M059J (cell line): ENCODE results near the gene AGAP1. TPM values are rescaled to one million over a fixed set of nuclear protein-coding genes. Genes with fewer than 3 reads are reported as not detected.

ENCODE experiments used
- DNase-seq: peaks from one replicate; pipeline ENCODE4 v3.0.0-alpha.2; 2012; ENCODE audit warnings: low read depth
- total RNA-seq: library from RNA; depleted of rRNA; stranded (reverse); fragments of >200 nt; shearing (Covaris generic); gene quantifications from 2 replicates; pipeline ENCODE4 v1.2.3, GENCODE V29; 2014

The AGAP1 gene
- total RNA-seq, 1 experiment from 2014 or later: 8.7 TPM

DNA sequence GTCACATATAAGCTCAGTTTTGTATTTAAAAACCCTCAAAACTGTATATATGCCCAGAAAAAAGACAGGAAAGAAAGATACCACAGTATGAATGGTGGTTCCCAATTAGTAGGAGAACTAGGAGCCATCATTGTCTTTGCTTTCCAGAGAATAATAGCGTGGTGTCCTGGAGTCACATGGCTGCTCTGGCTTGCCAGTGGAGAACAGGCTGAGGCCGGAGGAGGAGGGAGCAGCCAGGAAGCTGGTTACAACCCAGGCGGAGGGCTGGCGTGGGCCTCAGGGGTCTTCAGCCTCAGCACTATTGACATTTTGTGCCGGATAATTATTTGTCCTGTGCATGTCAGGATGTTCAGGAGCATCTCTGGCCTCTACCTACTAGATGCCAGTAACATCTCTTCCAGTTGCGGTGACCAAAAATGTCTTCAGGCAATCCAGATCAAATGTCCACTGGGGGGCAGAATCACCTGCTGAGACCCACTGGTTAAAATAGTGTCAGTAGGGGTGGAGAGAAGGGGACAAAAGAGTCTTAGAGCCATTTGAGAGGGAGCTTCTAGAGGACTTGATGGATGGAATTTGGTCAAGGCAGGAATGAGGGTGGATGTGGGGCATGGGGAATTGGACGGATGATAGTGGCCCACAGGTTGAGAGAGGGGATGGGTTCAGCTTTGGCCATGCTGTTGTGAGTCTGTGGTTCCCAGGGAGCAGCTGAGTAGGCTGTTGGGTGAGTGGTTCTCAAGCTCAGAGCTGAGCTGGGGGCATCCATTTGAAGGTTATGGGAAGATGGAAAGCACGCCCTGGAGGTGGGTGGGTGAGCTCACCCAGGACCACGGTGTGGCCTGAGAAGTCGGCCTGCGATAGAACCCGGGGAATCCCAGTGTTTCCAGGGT, 144.9 kb downstream of the AGAP1 start:
- DNase-seq: no peak

DNA sequence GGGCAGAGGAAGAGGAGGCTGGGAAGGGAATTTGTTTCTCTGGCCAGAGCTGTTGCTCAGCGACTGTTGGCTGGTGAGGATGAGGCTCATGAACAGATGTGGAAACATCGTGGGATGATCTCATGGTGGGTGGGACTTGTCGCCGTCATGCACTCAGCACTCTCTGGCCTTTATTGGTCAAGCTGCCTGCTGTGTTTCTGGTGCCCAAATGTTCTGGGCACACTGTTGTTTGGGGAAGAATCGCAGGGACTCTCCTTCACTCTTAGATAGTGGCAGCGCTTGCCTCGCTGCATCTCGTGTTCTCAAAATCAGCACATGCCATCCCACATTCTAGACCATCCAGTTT, 145.6 kb downstream of the AGAP1 start:
- peak; percentile 42 for DNase-seq

DNA sequence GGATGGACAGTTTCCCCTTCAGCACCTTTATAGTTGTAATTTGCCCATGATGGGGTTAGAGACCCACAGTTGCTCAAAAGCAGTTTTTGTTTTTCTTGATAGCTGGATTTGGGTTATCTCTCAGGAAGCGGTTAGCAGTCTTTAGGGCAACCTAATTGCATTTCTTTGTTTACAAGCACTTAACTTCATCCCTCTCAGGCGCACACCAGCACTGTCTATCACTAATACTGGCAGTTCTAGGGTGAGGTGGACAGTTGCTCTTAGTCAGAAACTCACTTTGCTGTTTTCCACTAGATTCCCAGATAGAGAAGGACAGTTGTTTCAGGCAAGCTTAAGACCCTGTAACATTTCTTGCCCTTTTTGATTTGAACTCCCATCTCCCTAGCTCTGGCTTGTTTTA, 146.0 kb downstream of the AGAP1 start:
- no peak for DNase-seq

DNA sequence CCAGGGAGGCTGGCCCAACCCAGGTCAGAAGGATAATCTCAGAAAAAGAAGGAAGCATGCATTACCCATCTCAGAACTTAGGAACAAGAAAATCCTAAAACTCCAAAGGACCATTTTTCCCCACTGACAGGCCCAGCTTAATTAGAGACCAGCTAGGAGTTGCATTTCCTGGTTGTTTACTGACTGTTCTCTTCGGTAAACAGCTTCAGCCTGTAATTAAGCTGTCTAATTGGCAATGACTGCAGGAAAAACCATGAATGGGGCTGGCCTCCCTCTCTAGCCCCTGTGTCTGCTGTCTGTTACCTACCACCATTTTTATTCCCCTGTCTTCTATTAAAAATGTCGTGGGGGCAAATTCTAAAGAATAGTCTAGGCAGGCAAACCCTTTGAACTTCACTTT, 146.5 kb downstream of the AGAP1 start:
- no peak for DNase-seq

DNA sequence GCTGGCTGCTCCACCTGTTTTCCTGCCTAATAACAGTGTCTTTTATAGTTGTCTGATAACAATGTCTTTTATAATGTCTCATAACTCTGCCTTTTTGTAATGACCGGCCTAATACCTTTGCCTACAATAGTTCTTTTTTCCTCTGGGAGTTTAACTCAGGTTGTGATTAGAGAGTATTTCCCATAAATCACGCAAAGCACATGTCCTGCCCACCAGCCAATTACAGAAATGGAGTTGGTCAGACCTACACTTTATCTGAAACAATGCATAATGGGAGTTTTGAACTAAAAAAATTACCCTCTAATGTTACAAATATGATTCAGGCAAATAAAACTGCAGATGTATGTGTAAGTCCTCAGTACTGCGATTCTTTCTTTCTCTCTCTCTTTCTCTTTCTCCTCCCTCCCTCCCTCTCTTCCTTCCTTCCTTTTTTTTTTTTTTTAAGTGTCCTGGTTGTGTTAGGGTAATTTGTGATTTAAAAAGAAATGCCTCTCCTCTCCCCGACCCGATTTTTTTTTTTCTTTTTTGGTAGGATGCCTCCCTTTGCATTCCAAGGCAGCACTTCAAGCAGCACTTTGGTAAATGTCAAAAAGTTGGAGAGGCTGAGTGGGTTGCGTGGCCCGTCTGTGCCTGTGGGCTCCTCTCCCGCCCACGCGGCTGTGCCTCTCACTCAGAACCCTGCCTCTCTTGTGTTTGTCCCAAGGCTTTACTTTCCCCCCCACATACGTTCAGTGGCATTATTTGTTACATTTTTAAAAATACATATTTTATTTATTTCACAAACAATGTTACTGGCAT, 147.3 kb downstream of the AGAP1 start:
- DNase-seq: no peak

DNA sequence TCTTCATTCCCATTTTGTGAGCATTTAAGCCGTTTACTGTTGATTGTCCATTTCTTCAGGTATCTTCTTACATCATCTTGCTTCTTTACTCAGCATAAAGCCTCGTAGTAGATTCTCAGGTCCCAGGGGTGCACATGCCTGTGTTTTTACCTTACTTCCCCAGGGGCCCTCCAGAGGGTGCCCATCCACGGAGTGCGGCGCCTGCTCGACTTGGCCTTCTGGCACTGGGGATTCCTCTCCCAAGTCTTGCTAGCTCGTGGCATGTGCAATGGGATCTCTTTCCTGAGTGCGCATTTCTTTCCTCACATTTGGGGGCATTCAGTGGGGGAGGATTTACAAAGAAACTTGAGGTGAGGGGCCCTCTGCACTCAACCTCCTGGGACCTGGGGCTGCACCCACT, 148.1 kb downstream of the AGAP1 start:
- DNase-seq: no peak

DNA sequence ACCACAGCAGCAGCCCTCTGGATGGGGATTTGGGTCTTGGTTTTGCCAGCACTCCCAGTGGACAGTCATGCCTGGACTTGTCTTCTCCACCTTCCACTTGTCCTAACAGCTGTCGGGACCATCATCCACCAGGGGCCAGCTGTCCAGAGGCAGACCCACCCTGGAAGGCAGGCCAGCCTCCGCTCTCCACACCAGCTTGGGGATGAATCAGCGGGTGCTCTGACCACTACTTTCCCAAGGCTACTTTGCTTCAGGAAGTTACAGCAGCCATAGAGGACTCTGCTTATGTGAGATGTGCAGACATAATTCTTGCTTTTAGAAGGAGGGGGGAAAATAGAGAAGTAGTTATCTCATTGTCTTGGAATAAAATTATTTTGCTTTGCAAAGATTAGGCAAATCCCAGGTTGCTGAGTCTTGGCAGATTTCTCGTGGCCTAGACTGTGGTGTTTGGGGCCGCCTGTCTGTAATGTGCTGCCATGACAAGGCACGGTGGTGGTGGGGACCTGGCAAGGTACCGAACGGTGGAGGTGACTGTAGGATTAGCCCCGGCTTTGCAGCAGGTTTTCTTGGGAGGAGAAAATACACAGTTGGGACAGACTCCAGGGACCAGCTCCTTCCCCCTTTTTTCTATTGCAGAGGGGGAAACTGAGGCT, 148.7 kb downstream of the AGAP1 start:
- no peak for DNase-seq

DNA sequence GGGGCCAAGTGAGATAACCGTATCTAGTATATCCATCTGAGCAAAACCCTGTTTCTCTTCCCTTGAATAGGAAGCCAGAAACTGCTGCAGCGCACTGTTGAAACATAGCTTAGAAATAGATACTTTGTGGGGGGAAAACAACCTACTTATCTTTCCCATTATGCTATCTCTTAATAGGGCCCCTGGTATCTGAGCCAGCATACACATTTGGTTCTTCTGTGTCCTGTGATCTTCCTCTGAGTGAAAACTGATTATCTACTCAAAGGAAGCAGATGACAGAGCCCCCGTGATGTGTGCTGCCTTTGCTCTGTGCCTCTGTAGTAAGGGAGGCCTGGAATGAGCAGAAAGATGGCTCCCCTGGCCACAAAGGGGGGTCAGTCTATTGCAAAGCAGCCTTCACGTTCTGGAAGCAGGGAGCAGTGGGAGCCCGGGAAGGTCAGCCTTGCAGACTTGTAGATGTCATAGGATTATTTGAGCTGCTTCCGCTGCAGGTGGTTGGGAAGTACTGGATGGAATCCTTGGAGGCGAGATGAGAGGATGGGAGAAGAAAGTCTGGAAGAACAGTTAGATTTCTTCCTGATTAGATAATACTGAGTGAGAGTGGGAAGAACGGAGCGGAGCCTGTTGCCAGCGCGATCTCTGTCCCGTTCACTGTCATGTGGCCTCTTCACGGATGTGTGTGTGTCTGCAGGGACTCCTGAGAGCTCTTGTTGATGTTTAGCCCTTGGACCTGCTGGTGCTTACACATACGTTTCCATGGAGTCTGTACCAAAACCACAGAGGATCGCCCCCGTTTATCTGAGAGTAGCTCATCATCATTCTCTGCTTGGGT, 150.1 kb downstream of the AGAP1 start:
- DNase-seq: no peak

DNA sequence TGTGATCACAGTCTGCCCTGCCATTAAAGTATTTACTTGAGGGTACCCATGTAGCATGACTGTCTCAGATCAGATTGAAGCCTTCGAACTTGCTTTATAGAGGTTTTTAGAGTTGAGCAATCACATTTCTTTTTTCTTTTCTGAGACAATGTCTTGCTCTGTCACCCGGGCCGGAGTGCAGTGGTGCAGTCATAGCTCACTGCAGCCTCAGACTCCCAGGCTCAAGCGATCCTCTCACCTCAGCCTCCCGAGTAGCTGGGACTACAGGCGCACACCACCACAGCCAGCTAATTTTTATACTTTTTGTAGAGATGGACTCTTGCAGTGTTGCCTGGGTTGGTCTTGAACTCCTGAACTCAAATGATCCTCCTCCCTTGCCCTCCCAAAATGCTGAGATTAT, 153.4 kb downstream of the AGAP1 start:
- DNase-seq: no peak

DNA sequence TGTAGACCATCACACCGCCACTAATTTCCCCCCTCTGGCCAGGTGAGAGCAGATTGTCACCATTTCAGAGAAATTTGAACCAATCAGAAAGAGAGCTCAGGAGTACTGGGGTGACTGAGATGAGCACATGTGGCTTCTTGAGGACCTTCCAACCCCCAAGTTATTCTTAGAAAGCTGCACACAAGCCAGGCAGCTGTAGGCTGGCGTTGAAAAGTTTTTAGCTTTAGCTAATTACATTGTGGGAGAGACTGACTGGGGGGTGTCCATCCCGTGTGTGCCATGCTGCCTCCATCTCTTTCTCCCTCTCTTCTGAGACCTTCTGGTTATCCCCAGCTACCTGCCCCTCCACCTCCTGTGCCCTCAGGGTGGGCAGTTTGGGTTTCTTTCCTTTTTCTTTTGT, 154.0 kb downstream of the AGAP1 start:
- DNase-seq: no peak

DNA sequence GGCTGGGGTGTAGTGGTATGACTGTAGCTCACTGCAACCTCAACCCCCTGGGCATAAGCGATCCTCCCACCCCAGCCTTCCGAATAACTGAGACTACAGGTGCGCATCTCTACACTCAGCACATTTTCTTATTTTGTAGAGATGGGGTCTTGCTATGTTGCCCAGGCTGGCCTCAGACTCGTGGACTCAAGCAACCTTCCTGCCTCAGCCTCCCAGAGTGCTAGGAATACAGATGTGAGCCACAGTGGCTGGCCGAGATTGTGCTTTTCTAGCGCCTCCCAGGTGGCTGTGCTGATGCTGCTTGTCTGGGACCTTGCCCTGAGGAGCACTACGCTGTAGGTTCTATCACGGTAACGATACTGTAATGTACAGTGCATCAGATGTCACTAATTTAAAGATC, 155.6 kb downstream of the AGAP1 start:
- DNase-seq: no peak

DNA sequence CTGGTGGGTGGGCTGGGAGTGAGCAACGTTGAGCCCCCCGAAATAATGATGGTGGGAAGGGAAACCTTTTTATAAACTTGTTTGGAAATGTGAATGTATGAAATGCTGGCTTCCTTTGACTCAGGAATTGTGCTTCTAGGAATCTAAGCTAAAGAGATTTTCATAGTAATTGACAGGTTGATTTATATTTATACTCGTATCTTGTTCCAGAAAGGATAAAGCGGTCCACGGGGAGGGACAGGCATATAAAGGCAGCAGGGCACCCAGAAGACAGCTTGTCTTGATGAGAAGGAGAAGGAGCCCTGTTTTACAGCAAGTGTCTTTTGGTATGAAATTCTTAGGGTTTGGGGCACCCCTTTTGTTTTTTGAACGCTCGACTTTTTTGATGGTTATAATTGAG, 157.8 kb downstream of the AGAP1 start:
- no peak for DNase-seq

DNA sequence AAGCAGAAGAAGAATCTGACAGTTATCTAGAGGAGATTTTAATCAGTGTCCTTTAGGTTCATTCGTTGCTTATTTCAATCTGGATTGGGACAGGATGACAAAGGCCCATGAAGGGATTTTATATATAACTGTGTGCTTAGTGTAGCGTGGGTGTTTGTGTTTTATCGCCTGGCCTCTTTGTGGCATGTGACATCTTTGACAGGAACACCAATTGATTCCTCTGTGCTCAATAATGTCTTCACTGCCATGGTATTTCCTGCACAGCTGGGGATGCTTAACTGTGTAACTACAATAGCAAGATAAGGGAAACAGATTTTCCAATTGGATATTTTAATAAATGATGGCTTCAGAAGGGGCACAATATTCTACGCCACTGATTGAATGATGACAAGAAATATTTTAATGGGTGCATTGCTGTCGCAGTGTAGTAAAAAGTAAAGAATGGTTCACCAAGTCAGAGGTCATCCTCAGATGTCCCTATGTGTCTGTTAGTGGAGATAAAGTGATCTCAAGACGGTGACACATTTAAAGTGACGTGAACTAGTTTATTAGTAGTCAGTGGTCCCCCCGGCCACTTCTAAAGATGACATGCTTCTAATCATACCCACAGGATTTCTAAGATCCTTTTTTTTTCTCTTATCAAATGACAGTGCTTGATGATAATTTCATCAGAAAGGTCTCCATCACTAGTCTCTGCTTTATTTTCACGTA, 160.4 kb downstream of the AGAP1 start:
- no peak for DNase-seq

DNA sequence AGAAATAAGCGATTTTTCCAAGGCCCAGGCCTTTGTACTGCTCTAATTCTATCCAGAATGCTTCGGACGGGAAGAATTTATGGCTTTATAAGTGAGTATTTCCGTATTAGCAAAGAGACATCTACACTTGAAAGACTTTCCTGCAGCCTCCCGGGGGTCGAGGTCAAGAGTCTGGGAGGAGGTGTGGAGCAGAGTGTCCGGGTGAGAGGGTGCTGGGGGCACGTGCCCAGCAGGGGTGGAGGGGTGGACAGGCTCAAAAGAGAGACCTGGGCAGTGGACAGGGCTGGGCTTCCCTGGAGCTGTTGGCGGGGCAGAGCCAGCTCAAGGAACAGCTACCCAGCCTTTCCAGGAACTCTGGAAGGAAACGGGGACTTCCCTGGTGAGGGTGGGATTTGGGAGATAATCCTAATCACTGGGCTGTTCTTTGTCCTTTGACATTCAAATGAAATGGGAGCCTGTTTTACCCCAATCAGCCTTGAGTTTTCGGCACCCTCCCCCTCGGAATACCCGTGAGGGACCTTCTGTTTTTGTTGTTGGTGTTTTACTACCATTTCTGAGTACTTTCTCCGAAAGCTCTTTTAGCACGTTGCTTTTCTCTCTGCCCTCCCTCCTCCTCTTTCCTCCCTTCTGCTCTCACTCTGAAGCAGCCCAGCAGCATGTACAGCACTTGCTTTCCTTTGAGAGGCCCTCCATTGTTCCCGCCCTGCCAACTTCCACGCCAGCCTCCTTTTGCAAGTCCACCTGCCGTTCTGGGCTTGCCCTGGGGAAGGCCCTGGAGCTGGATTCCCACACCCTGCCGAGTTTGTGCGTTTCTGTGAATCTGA, 164.7 kb downstream of the AGAP1 start:
- no peak for DNase-seq

DNA sequence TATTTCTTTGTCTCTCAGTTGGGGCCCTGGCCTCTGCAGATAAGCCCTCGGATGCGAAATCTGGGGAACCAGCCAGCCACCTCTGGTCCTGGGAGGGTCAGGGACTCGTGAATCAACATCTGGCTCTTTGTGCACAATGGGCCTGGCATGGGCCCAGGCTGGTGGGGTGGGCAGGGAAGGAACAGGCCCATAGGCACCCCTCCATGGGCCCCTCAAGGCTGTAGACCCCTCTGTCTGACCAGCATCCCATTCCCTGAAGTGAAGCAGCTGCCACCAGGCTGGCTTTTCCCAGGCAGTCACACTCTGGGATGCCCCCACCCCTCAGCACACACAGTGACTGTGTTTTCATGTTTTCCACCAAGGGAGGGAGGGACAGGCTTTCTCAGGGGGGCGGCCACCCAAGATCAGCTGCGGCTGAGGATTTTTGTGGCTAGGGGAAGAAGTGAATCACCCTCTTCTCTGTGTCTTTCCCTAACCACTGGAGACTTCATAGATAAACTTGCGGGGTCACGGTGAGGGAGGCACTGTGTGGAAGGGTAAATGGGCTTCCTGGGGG, 166.0 kb downstream of the AGAP1 start:
- DNase-seq: peak; percentile 91

DNA sequence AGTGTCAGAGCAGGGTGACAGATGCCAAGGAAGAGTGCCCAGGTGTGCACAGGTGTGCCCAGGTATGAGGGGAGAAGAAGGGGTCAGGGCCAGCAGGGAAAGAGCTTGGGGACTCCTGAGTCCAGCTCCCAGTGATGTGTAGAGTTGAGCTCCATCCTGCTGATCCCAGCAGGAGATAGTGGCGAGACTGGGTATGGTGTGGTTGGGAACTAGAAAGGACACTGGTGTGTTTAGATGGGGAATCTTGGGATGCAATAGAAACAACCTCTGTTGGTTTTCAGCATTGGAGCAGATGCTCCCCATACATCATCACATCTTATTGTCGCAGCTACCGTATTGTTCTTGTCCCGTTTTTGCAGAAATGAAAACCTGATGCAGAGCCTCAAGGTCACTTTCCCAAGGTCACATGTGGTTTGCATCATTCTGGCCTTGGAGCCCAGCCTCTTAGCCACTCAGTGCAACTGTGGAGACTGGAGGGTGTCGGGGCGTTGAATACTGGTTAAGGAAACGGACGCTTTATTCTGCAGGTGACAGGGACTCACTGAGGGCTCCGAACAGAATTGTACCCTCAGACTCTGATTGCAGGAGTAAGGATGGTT, 166.7 kb downstream of the AGAP1 start:
- DNase-seq: no peak

DNA sequence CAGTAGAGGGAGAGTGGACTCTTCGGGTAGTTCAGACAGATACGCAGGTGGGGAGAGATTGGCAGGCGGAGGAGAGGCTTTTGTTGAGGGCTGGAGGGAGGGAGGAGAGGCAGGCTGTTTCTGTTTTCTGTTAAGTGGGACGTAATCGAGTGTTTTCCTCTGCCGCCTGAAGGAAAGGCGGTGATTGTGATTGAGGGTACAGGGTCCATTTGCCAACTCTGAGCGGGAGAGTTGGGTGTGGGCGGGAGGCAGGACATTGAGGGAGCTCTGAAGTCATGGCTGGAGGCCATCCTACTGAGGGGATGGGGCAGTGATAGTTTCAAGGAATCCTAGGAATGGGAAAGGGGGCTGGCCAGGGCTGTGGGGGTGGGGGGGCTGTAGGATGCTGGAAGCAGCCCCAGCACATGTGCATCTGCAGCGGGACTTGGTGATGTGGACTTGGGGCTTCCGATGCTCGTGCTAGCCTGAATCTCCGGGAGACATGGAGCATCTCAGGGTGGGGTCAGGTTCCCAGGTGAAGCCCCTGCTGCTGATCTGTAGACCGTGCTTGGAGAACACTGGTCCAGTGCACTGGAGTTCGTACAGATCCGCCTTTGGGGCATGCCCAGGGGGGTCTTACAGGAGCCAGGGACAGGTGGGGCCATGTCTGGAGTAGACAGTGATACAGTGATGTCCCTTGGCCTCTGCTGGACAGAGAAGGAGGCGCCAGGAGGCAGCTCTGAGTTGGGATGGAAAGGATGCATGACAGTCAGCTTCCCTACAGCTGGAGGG, 167.5 kb downstream of the AGAP1 start:
- no peak for DNase-seq

DNA sequence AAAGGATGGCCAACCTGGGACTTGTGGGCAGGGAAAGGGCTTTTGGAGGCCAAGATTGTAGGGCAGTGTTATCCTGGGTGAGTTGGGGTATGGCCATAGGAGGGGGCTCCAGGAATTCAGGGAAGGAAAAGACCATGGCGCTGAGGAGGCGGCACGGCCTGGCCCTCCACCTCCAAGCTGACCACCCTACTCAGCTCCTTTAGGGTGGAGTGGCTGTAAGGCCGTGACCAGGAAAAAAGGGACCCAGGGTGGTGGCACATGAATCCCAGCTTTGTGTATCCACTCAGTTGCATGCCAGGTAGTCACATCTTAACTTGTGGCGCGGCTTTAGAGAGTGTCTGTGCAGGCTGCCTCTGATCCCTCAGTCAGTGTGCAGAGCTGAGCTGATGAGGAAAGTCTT, 168.1 kb downstream of the AGAP1 start:
- no peak for DNase-seq

DNA sequence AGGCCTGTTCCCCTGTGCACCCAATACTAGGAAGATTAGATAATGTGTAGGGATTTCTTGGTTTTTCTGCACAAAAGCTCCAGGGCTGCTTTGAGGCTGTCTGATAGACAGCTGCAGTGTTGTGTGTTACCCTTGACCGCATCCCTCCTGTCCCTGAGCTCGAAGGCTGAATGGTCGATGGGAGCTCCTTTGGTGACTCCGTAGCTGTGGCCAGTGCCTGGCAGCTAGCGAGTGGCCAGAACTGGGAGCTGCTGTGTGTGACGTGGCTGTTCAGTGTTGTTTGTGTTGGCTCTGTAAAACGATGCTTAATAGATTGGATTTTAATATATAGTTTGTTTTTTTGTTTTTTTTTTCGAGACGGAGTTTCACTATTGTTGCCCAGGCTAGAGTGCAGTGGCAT, 170.0 kb downstream of the AGAP1 start:
- no peak for DNase-seq
